Activated CD4-positive, alpha-beta T cell treated with anti-CD3 and anti-CD28 coated beads, Interleukin-2, amount 50 U/mL, for 4 hours (primary cell): ENCODE measurements around the gene ADGRB3.
A peak's percentile ranks its signal among the peaks of the same experiment; 100 is the strongest.

Experiments used
- DNase-seq, 2 experiments: peaks; one replicate each; pipeline ENCODE4 v3.0.0-alpha.2; 2020

ADGRB3 gene

GRCh38 chr6:68634726-68635411, at the start of gene ADGRB3:
Gene ADGRB3 (plus strand): TSS chr6:68635282. CDS start chr6:68638676, 3,394 bp downstream.
- DNase-seq, result peak in 1 of 2 experiments; percentile 3

DNA sequence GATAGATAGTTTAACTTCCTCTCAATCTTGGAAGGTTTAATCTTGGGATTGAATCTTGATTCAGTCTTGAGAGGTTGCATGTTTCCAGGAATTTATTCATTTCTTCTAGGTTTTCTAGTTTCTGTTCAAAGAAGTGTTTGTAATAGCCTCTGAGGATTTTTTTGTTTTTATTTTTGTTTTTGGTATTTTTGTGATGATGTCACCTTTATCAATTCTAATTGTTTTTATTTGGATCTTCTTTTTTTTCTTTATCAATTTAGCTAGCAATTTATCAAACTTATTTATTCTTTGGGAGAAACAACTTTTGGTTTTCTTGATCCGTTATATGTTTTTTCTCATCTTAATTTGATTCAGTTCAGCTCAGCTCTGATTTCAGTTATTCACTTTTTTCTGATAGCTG, 41.5 kb upstream of the ADGRB3 start:
- no peak for DNase-seq

DNA sequence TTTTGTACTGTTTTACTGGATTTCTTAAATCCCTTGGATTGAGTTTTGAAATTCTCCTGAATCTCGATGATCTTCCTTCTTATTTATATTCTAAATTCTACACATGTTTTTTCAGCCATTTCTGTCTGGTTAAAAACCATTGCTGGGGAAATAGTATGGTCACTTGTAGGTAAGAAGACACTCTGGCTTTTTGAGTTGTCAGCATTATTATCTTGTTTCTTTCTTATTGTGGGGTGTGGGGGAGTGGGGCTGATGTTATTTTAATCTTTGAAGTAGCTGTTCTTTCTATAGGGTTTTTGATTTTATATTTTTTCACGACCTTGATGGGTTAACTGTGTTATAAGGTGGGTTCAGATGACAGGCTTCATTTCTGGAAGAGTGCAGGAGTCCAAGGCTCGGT, 37.4 kb upstream of the ADGRB3 start:
- no peak for DNase-seq

DNA sequence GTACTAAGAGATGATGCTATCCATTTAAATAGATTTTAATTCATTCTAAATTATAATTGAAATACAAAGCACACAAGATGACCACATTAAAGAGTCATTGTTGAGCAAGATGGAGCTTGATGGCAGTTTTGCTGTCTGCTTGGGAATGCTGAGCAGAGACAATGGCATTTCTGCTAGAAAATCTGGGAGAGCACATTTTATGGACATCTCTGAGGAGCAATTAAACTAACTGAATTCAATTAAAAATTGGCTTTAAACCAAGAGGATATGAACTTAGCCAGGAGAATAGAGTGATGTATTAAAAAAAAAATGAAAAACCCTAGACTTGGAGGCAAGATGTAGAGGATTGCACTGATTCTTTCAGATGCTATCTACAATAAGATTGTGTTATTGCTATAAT, 19.1 kb upstream of the ADGRB3 start:
- no peak for DNase-seq

DNA sequence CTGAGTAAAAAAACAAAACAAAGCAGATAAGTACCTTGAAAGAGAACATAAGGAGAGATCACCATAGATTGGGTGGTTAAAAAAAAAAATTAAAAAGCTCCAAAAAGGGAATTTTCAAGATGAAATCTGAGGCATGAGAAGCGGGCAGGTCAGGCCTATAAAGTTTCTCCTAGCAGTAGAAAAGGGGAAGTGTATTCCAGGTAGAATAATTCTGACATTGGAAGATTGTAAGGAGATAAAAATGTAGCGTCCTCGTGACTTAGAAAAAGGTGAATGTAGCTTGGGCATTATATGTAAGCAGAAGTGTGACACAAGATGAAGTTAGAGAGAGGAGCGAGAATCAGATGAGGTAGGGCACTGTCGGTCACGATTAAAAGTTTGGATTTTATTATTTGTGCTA, 9.1 kb upstream of the ADGRB3 start:
- DNase-seq, result no peak

DNA sequence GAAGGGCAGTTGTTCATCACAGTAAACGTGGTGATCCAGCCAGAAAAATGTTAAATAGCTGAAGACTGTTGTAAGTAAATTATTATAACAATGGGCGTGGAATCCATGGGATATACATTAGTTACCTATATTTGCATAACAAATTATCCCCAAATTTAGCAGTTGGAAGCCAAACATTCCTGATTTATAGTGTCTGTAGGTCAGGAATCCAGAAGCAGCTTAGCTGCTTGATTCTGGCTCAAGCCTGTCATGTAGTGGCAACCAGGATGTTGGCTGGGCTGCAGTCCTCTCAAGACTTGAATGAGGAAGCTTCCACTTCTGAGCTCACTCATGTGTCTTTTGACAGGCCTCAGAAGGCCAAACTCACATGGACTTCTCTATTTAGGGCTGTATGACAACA, 6.9 kb upstream of the ADGRB3 start:
- no peak for DNase-seq

DNA sequence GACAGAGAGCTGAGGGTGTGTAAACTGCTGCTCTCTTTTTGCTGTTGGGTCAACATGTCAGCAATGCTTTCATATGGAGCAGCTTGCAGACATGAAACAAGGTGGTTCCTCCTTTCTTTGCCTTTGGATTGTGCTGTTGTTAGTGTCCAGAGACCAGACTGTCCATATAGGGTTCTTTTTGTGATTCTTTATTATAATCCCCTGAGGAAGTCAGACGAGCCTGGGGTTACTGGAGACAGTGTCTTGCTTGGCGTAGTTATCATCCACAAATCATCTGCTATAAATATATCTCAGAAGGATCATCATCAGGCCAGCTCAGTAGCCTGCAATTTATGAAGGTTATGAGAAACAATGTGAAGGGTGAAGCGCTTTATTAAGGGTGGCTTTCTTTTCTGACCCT, 2.3 kb upstream of the ADGRB3 start:
- DNase-seq, result no peak

- no peak for DNase-seq
Measured at GRCh38 chr6:68633281-68633971, 1.7 kb upstream of the ADGRB3 start.

DNA sequence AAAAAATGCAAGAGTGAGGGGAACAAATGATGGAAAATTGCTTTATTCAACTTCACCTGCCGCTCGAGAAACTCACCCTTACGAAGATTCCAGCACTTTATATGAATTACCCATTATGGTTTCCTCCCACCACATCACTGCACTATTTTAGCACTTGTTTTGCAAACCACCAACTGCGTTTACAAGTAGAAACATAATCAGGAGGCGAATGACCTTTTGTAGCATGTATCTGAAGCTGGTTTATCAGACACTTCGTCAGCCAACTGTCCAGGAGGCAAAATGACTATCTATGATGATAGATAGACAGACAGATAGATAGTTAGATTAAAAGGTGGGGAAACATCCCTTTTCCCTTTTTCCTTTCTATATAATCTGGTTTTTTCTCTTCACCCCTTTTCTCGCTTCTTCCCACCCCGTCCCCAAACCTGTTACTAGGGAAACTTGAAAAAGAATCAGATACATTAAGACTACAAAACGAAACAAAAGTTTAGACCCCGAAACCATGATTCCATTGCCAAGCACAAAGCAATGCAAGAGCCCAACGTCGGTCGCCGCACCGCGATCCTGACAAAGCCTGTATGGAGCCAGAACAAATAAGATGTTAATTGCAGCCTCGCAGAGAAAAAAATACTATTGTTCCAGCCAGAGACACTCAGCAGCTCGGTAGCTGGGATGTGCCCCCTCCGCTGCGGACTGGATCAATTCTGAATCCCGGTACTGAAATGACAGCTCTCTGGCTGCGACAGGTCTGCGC, 933 bp upstream of the ADGRB3 start:
- DNase-seq, result no peak

DNA sequence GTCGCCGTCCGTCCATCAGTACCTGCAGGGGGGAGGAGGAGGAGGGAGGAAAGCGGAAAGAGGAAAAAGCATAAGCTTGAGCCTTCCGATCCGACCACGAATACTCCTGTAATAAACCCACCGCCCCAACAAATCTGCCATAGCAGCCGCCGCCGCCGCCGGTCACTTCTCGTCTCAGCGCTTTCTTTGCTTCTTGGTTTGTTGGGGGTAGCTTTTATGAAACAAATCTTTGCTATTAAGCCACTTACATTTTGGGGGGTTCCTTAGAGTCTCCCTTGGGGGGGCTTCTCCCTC, 277 bp downstream of the ADGRB3 start:
- DNase-seq, result no peak

GRCh38 chr6:68635706-68636513, 828 bp downstream of the ADGRB3 start:
- no peak for DNase-seq

- no peak for DNase-seq
Measured at GRCh38 chr6:68636666-68637065, 1.6 kb downstream of the ADGRB3 start.

- DNase-seq, result no peak
Measured at GRCh38 chr6:68637071-68637470, 2.0 kb downstream of the ADGRB3 start.

GRCh38 chr6:68637782-68638181, 2.7 kb downstream of the ADGRB3 start:
- no peak for DNase-seq

GRCh38 chr6:68638230-68638900, 3.3 kb downstream of the ADGRB3 start:
- no peak for DNase-seq

- no peak for DNase-seq
Measured at GRCh38 chr6:68639211-68639610, 4.1 kb downstream of the ADGRB3 start.

DNA sequence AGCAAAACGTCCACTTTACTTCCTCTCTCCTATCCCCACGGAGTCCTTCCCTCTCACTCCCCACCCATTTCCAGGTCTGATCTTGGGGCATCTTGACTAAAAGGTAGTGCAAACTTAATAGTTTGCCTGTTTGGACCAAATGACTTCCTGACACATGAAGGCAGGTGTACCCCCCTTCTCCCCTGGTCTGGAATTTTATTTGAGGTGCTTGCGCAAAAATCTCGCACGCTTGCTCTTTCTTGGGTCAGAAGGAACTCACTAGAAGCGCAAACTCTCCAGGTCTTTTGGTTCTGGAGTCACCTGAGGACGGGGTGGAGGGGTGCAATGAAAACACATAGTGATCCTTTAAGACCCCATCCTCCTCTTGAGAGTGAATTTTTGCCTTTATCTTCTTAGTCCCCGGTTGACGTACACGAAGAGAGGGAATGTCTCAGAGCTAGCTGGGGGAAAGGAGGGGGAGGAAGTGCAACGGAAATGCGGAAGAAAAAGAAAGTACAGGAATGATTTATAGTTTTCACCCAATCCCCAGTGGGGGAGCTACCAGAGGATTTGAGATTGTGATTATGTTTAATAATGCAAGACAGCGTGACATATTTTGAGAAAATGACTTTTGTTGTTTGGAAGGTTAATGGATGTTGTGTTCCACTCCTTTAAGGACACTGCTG, 4.9 kb downstream of the ADGRB3 start:
- no peak for DNase-seq

DNA sequence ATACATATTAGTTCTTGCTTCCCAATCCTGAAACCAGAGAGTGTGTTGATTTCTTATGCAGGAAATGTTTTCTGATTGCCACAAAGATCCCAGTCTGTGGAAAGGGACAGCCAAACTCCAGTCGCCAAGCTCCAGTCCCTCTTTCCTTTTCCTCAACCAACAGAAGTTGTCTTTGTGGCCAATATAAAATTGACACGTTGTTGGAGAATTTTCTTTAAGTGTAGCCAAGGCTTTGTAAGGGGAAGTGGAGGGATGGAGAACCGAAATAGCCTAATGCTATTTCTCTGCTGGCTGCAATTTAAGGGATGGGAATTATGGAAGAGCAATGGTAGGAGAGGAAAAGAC, 5.4 kb downstream of the ADGRB3 start:
- no peak for DNase-seq

DNA sequence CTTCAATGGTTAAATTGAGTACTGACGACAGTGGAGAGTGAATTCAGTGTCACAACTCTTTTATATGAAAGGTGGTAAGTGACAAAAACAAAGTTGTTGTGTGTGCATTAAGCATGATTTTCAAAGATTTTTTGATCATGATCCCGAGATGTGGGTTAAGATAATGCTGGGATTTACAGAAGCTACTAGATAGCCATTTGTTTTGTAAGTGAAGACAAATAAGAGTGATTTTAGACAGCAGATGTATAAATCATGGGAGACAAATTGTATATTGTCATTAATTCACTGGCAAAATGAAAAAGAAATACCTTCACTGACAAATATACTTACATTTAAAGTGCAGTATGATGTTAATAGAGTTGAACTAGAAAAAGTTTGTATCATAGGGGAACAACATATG, 6.1 kb downstream of the ADGRB3 start:
- no peak for DNase-seq

- no peak for DNase-seq
Measured at GRCh38 chr6:68642081-68642480, 7.0 kb downstream of the ADGRB3 start.

DNA sequence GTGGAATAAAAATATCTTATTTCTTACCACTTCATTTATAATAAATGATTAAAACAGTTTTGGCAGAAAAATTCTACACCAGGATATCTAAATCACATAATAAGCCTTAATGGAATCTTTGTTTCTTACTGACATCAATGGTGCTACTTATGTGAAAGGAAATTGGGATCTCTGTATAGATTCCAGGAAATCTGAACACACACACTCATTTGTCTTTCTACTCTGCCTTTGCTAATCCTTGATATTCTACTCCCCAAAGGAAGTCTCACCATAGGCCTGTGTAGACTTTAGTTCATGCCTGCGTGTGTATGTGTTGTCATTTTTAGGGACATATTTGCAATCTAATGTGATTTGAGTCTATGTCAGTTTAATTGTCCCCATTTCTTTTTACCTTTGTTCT, 7.9 kb downstream of the ADGRB3 start:
- DNase-seq, result no peak

DNA sequence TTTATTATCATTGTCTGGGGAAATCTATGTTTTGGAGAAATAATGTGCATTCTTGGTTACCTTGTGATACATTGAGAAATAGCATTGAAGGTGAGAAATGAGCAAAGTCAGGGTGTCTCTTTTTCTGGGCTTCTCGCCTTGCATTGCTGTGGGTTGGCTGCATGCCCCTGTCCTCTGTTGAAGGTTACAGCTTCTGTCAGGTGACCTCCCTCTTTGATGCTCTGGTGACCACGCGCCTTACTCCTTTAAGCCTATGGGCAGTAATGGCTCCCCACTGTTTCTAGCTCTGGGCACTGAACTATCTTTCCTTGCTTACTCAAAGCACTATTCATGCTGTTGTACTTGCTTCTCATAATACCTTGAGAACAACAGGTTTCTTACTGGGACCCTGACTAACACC, 14.6 kb downstream of the ADGRB3 start:
- DNase-seq, result no peak
